ENCODE results near the gene MUC4. TPM values are rescaled to one million over a fixed set of nuclear protein-coding genes. Genes with fewer than 3 reads are reported as not detected.
"Not testable (repeated sequence)": the region's sequence is repeated elsewhere in the genome, so short reads cannot be mapped to it uniquely, and the experiment has no call there.

MUC4 gene
- polyA plus RNA-seq, 4 donors = under 0.01 to 5.5 (median 2.1) TPM

GRCh38 chr3:195771646-195772300, 40.0 kb downstream of the MUC4 start:
- 71 to 88% (median 79%) methylated on average over 10 to 14 of the region's 14 CpGs for WGBS, 3 donors
- DNase-seq (no peak), FAIRE-seq (no peak)
- no peaks in the 10 kb centered on the region for H3K36me3 ChIP-seq (ENCODE audit: control insufficient read depth in 3 of 3, insufficient read depth in 2 of 3, low read depth in 1 of 3, low read length in 3 of 3)
- no peak overlapping the region for H3K4me3 ChIP-seq (ENCODE audit: low read depth in 1 of 3, low read length in 3 of 3)
- no peak overlapping the region for H3K27ac ChIP-seq (ENCODE audit: low read depth in 1 of 3, low read length in 2 of 3)
- H3K9me3 ChIP-seq (ENCODE audit: control insufficient read depth in 2 of 2, insufficient read depth in 1 of 2, low read depth in 1 of 2, low read length in 1 of 2) = peaks cover 0 to 1% of the 10 kb centered on the region in 2 donors
- H3K27me3 ChIP-seq (ENCODE audit: control insufficient read depth in 3 of 3, insufficient read depth in 3 of 3, low read length in 3 of 3) = no peaks in the 10 kb centered on the region
- H3K4me1 ChIP-seq (ENCODE audit: control insufficient read depth in 3 of 3, insufficient read depth in 2 of 3, low read depth in 1 of 3, low read length in 2 of 3) = no peaks in the 10 kb centered on the region

- H3K4me3 ChIP-seq (ENCODE audit: low read depth in 1 of 3, low read length in 3 of 3); H3K27ac ChIP-seq (ENCODE audit: low read depth in 1 of 3, low read length in 2 of 3); H3K36me3 ChIP-seq (ENCODE audit: control insufficient read depth in 3 of 3, insufficient read depth in 2 of 3, low read depth in 1 of 3, low read length in 3 of 3); H3K27me3 ChIP-seq (ENCODE audit: control insufficient read depth in 3 of 3, insufficient read depth in 3 of 3, low read length in 3 of 3); H3K9me3 ChIP-seq (ENCODE audit: control insufficient read depth in 2 of 2, insufficient read depth in 1 of 2, low read depth in 1 of 2, low read length in 1 of 2); H3K4me1 ChIP-seq (ENCODE audit: control insufficient read depth in 3 of 3, insufficient read depth in 2 of 3, low read depth in 1 of 3, low read length in 2 of 3); DNase-seq; FAIRE-seq: not testable (repeated sequence)
- WGBS, 3 donors = 93 to 94% (median 93%) methylated on average over 22 to 25 of the region's 28 CpGs
Observed at GRCh38 chr3:195770841-195771645, 40.7 kb downstream of the MUC4 start.

GRCh38 chr3:195770081-195770840, 41.5 kb downstream of the MUC4 start:
- Histone ChIP-seq H3K36me3 (ENCODE audit: control insufficient read depth in 3 of 3, insufficient read depth in 2 of 3, low read depth in 1 of 3, low read length in 3 of 3) (no peaks in the 10 kb centered on the region), H3K4me1 (ENCODE audit: control insufficient read depth in 3 of 3, insufficient read depth in 2 of 3, low read depth in 1 of 3, low read length in 2 of 3) (no peaks in the 10 kb centered on the region), H3K9me3 (ENCODE audit: control insufficient read depth in 2 of 2, insufficient read depth in 1 of 2, low read depth in 1 of 2, low read length in 1 of 2) (peaks cover 0 to 1% of the 10 kb centered on the region in 2 donors), H3K4me3 (ENCODE audit: low read depth in 1 of 3, low read length in 3 of 3) (no peak overlapping the region), H3K27me3 (ENCODE audit: control insufficient read depth in 3 of 3, insufficient read depth in 3 of 3, low read length in 3 of 3) (no peaks in the 10 kb centered on the region), H3K27ac (ENCODE audit: low read depth in 1 of 3, low read length in 2 of 3) (no peak overlapping the region)
- DNase-seq = no peak
- WGBS, 3 donors = 79 to 82% (median 79%) methylated on average over 16 of the region's 16 CpGs
- no peak for FAIRE-seq

DNA sequence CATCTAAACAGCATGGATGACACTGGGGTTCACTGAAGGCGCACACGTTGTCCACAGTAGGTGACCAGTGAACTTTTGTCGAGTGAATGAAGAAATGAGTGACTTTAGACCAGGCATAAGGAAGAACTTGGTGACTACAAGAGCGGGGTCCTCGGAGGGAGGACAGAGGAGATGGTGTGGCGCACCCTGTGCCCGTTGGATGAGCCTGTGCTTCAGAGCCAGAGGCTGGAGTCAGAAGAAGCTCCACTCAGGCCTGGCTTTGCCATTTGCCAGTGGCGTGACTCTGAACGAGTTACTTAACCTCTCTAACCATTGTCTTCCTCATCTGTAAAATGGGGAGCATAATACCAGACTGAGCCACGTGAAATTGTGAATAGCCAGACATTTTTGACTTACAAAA, 42.2 kb downstream of the MUC4 start:
- Histone ChIP-seq H3K27ac (ENCODE audit: low read depth in 1 of 3, low read length in 2 of 3) (no peak overlapping the region), H3K4me3 (ENCODE audit: low read depth in 1 of 3, low read length in 3 of 3) (no peak overlapping the region), H3K4me1 (ENCODE audit: control insufficient read depth in 3 of 3, insufficient read depth in 2 of 3, low read depth in 1 of 3, low read length in 2 of 3) (no peaks in the 10 kb centered on the region), H3K36me3 (ENCODE audit: control insufficient read depth in 3 of 3, insufficient read depth in 2 of 3, low read depth in 1 of 3, low read length in 3 of 3) (no peaks in the 10 kb centered on the region), H3K9me3 (ENCODE audit: control insufficient read depth in 2 of 2, insufficient read depth in 1 of 2, low read depth in 1 of 2, low read length in 1 of 2) (no peaks in the 10 kb centered on the region), H3K27me3 (ENCODE audit: control insufficient read depth in 3 of 3, insufficient read depth in 3 of 3, low read length in 3 of 3) (no peaks in the 10 kb centered on the region)
- DNase-seq = no peak
- no peak for FAIRE-seq
- WGBS, 3 donors = 86 to 92% (median 89%) methylated on average over 10 of the region's 10 CpGs

GRCh38 chr3:195768831-195769303, 42.9 kb downstream of the MUC4 start:
- FAIRE-seq (no peak), DNase-seq (no peak)
- no peaks in the 10 kb centered on the region for H3K27me3 ChIP-seq (ENCODE audit: control insufficient read depth in 3 of 3, insufficient read depth in 3 of 3, low read length in 3 of 3)
- no peaks in the 10 kb centered on the region for H3K9me3 ChIP-seq (ENCODE audit: control insufficient read depth in 2 of 2, insufficient read depth in 1 of 2, low read depth in 1 of 2, low read length in 1 of 2)
- H3K27ac ChIP-seq (ENCODE audit: low read depth in 1 of 3, low read length in 2 of 3) = no peak overlapping the region
- H3K36me3 ChIP-seq (ENCODE audit: control insufficient read depth in 3 of 3, insufficient read depth in 2 of 3, low read depth in 1 of 3, low read length in 3 of 3) = no peaks in the 10 kb centered on the region
- H3K4me3 ChIP-seq (ENCODE audit: low read depth in 1 of 3, low read length in 3 of 3) = no peak overlapping the region
- WGBS, 3 donors = 80 to 84% (median 82%) methylated on average over 17 of the region's 17 CpGs
- H3K4me1 ChIP-seq (ENCODE audit: control insufficient read depth in 3 of 3, insufficient read depth in 2 of 3, low read depth in 1 of 3, low read length in 2 of 3) = no peaks in the 10 kb centered on the region

GRCh38 chr3:195768414-195768813, 43.3 kb downstream of the MUC4 start:
- 77 to 82% (median 77%) methylated on average over 6 of the region's 6 CpGs for WGBS, 3 donors
- FAIRE-seq = no peak
- H3K36me3 ChIP-seq (ENCODE audit: control insufficient read depth in 3 of 3, insufficient read depth in 2 of 3, low read depth in 1 of 3, low read length in 3 of 3) = no peaks in the 10 kb centered on the region

GRCh38 chr3:195767792-195768191, 43.9 kb downstream of the MUC4 start:
- no peak overlapping the region for H3K4me3 ChIP-seq (ENCODE audit: low read depth in 1 of 3, low read length in 3 of 3)

More at GRCh38 chr3:195768414-195768813, 43.3 kb downstream of the MUC4 start:
- no peak overlapping the region for H3K27ac ChIP-seq (ENCODE audit: low read depth in 1 of 3, low read length in 2 of 3)
- H3K27me3 ChIP-seq (ENCODE audit: control insufficient read depth in 3 of 3, insufficient read depth in 3 of 3, low read length in 3 of 3) = no peaks in the 10 kb centered on the region
- H3K4me3 ChIP-seq (ENCODE audit: low read depth in 1 of 3, low read length in 3 of 3) = no peak overlapping the region
- no peaks in the 10 kb centered on the region for H3K9me3 ChIP-seq (ENCODE audit: control insufficient read depth in 2 of 2, insufficient read depth in 1 of 2, low read depth in 1 of 2, low read length in 1 of 2)
- no peaks in the 10 kb centered on the region for H3K4me1 ChIP-seq (ENCODE audit: control insufficient read depth in 3 of 3, insufficient read depth in 2 of 3, low read depth in 1 of 3, low read length in 2 of 3)
- no peak for DNase-seq

GRCh38 chr3:195766671-195767070, 45.1 kb downstream of the MUC4 start:
- no peaks in the 10 kb centered on the region for H3K4me1 ChIP-seq (ENCODE audit: control insufficient read depth in 3 of 3, insufficient read depth in 2 of 3, low read depth in 1 of 3, low read length in 2 of 3)
- no peak for FAIRE-seq
- no peak for DNase-seq
- H3K36me3 ChIP-seq (ENCODE audit: control insufficient read depth in 3 of 3, insufficient read depth in 2 of 3, low read depth in 1 of 3, low read length in 3 of 3) = no peaks in the 10 kb centered on the region
- H3K9me3 ChIP-seq (ENCODE audit: control insufficient read depth in 2 of 2, insufficient read depth in 1 of 2, low read depth in 1 of 2, low read length in 1 of 2) = no peaks in the 10 kb centered on the region
- no peak overlapping the region for H3K4me3 ChIP-seq (ENCODE audit: low read depth in 1 of 3, low read length in 3 of 3)
- peaks cover 0 to 3% (median 3%) of the 10 kb centered on the region in 3 donors for H3K27me3 ChIP-seq (ENCODE audit: control insufficient read depth in 3 of 3, insufficient read depth in 3 of 3, low read length in 3 of 3)
- H3K27ac ChIP-seq (ENCODE audit: low read depth in 1 of 3, low read length in 2 of 3) = no peak overlapping the region
- WGBS, 3 donors = 96 to 97% (median 97%) methylated on average over 14 of the region's 14 CpGs

More at GRCh38 chr3:195767792-195768191, 43.9 kb downstream of the MUC4 start:
- 70 to 80% (median 76%) methylated on average over 8 to 10 of the region's 10 CpGs for WGBS, 3 donors
- Histone ChIP-seq H3K4me1 (ENCODE audit: control insufficient read depth in 3 of 3, insufficient read depth in 2 of 3, low read depth in 1 of 3, low read length in 2 of 3) (no peaks in the 10 kb centered on the region), H3K9me3 (ENCODE audit: control insufficient read depth in 2 of 2, insufficient read depth in 1 of 2, low read depth in 1 of 2, low read length in 1 of 2) (no peaks in the 10 kb centered on the region), H3K27me3 (ENCODE audit: control insufficient read depth in 3 of 3, insufficient read depth in 3 of 3, low read length in 3 of 3) (no peaks in the 10 kb centered on the region), H3K36me3 (ENCODE audit: control insufficient read depth in 3 of 3, insufficient read depth in 2 of 3, low read depth in 1 of 3, low read length in 3 of 3) (no peaks in the 10 kb centered on the region), H3K27ac (ENCODE audit: low read depth in 1 of 3, low read length in 2 of 3) (no peak overlapping the region)
- DNase-seq = no peak
- no peak for FAIRE-seq

Measured in small intestine (tissue), 7 donors.